Activated T-cell treated with anti-CD3 and anti-CD28 coated beads, Interleukin-2, amount 50 U/mL, for 24 hours (primary cell): ENCODE measurements around the gene TMEM187.

ENCODE experiments used
- DNase-seq: peaks from one replicate; pipeline ENCODE4 v3.0.0-alpha.2; 2020
- H3K27ac Mint-ChIP-seq: 2 replicates; pipeline ENCODE4 v1.8.0; 2020; ENCODE audit warnings: mild to moderate bottlenecking, mixed read lengths
- H3K27me3 Mint-ChIP-seq: 2 replicates; pipeline ENCODE4 v1.8.0; 2020; ENCODE audit warnings: mixed read lengths
- H3K36me3 Mint-ChIP-seq: 2 replicates; pipeline ENCODE4 v1.8.0; 2020; ENCODE audit warnings: low read depth, mixed read lengths
- H3K4me1 Mint-ChIP-seq: 2 replicates; pipeline ENCODE4 v1.8.0; 2020; ENCODE audit warnings: low read depth, mixed read lengths
- H3K4me3 Mint-ChIP-seq: 2 replicates; pipeline ENCODE4 v1.8.0; 2020; ENCODE audit warnings: mild to moderate bottlenecking, moderate library complexity, mixed read lengths
- H3K9me3 Mint-ChIP-seq: 2 replicates; pipeline ENCODE4 v1.8.0; 2020; ENCODE audit warnings: mixed read lengths

Gene TMEM187

GRCh38 chrX:154019061-154019621 lies 46.6 kb downstream of the TMEM187 start:
- H3K36me3 Mint-ChIP-seq: peaks cover 49% of the 10 kb centered on the region
- DNase-seq: peak; percentile 59
- H3K4me3 Mint-ChIP-seq: peak overlapping the region; percentile 87
- H3K27ac Mint-ChIP-seq: peak overlapping the region; percentile 92
- peaks cover 31% of the 10 kb centered on the region for H3K4me1 Mint-ChIP-seq
- peaks cover 17% of the 10 kb centered on the region for H3K27me3 Mint-ChIP-seq
- H3K9me3 Mint-ChIP-seq: no peaks in the 10 kb centered on the region

GRCh38 chrX:154019633-154020528 lies 47.3 kb downstream of the TMEM187 start, which contains the start of gene IRAK1:
Gene IRAK1, minus strand, starts transcription at chrX:154019902. Its CDS starts 90 bp downstream, at chrX:154019812.
- H3K27me3 Mint-ChIP-seq: peaks cover 17% of the 10 kb centered on the region
- H3K4me1 Mint-ChIP-seq: peaks cover 29% of the 10 kb centered on the region
- H3K9me3 Mint-ChIP-seq: no peaks in the 10 kb centered on the region
- peak within 1 kb of the TSS; percentile 87 for H3K4me3 Mint-ChIP-seq
- H3K27ac Mint-ChIP-seq: peak within 1 kb of the TSS; percentile 92
- peaks cover 44% of the 10 kb centered on the region for H3K36me3 Mint-ChIP-seq
- peak; percentile 78 for DNase-seq

GRCh38 chrX:154020536-154021115 lies 48.1 kb downstream of the TMEM187 start:
- peaks cover 18% of the 10 kb centered on the region for H3K27me3 Mint-ChIP-seq
- DNase-seq: no peak
- H3K4me3 Mint-ChIP-seq: peak overlapping the region; percentile 87
- H3K36me3 Mint-ChIP-seq: peaks cover 37% of the 10 kb centered on the region
- peaks cover 22% of the 10 kb centered on the region for H3K4me1 Mint-ChIP-seq
- H3K27ac Mint-ChIP-seq: peak overlapping the region; percentile 92
- H3K9me3 Mint-ChIP-seq: no peaks in the 10 kb centered on the region

GRCh38 chrX:154021131-154021611 lies 48.6 kb downstream of the TMEM187 start:
- peak; percentile 52 for DNase-seq
- H3K36me3 Mint-ChIP-seq: peaks cover 36% of the 10 kb centered on the region
- peaks cover 17% of the 10 kb centered on the region for H3K27me3 Mint-ChIP-seq
- H3K9me3 Mint-ChIP-seq: no peaks in the 10 kb centered on the region
- peaks cover 17% of the 10 kb centered on the region for H3K4me1 Mint-ChIP-seq
- peak overlapping the region; percentile 92 for H3K27ac Mint-ChIP-seq
- H3K4me3 Mint-ChIP-seq: peak overlapping the region; percentile 87

- Mint-ChIP-seq H3K27ac (peak overlapping the region; percentile 61), H3K4me1 (peaks cover 17% of the 10 kb centered on the region), H3K9me3 (no peaks in the 10 kb centered on the region), H3K27me3 (peaks cover 17% of the 10 kb centered on the region), H3K4me3 (no peak overlapping the region), H3K36me3 (peaks cover 32% of the 10 kb centered on the region)
- no peak for DNase-seq
Observed at GRCh38 chrX:154022108-154022507, 49.6 kb downstream of the TMEM187 start.

GRCh38 chrX:154023276-154024000 lies 50.9 kb downstream of the TMEM187 start:
- Mint-ChIP-seq H3K27ac (peak overlapping the region; percentile 54), H3K4me3 (no peak overlapping the region), H3K36me3 (peaks cover 30% of the 10 kb centered on the region), H3K27me3 (peaks cover 22% of the 10 kb centered on the region), H3K9me3 (no peaks in the 10 kb centered on the region), H3K4me1 (peaks cover 15% of the 10 kb centered on the region)
- DNase-seq: no peak

GRCh38 chrX:154024271-154024670 lies 51.7 kb downstream of the TMEM187 start:
- no peak overlapping the region for H3K4me3 Mint-ChIP-seq
- H3K27me3 Mint-ChIP-seq: peaks cover 26% of the 10 kb centered on the region
- DNase-seq: no peak
- peaks cover 32% of the 10 kb centered on the region for H3K36me3 Mint-ChIP-seq
- H3K4me1 Mint-ChIP-seq: peaks cover 15% of the 10 kb centered on the region
- H3K9me3 Mint-ChIP-seq: no peaks in the 10 kb centered on the region
- no peak overlapping the region for H3K27ac Mint-ChIP-seq

GRCh38 chrX:154025230-154025629 lies 52.7 kb downstream of the TMEM187 start:
- no peak overlapping the region for H3K27ac Mint-ChIP-seq
- H3K36me3 Mint-ChIP-seq: peaks cover 40% of the 10 kb centered on the region

GRCh38 chrX:154026136-154027021 lies 53.8 kb downstream of the TMEM187 start:
- H3K36me3 Mint-ChIP-seq: peaks cover 46% of the 10 kb centered on the region
- no peak for DNase-seq
- H3K9me3 Mint-ChIP-seq: no peaks in the 10 kb centered on the region
- H3K27me3 Mint-ChIP-seq: peaks cover 30% of the 10 kb centered on the region
- H3K4me3 Mint-ChIP-seq: no peak overlapping the region
- H3K27ac Mint-ChIP-seq: no peak overlapping the region
- H3K4me1 Mint-ChIP-seq: peaks cover 8% of the 10 kb centered on the region

More at GRCh38 chrX:154025230-154025629, 52.7 kb downstream of the TMEM187 start:
- no peak overlapping the region for H3K4me3 Mint-ChIP-seq
- peaks cover 32% of the 10 kb centered on the region for H3K27me3 Mint-ChIP-seq
- DNase-seq: no peak
- peaks cover 15% of the 10 kb centered on the region for H3K4me1 Mint-ChIP-seq
- no peaks in the 10 kb centered on the region for H3K9me3 Mint-ChIP-seq

GRCh38 chrX:154027022-154027402 lies 54.5 kb downstream of the TMEM187 start:
- DNase-seq: no peak
- Mint-ChIP-seq H3K27ac (no peak overlapping the region), H3K27me3 (peaks cover 36% of the 10 kb centered on the region), H3K4me1 (peaks cover 2% of the 10 kb centered on the region), H3K36me3 (peaks cover 52% of the 10 kb centered on the region), H3K4me3 (no peak overlapping the region), H3K9me3 (no peaks in the 10 kb centered on the region)

- Mint-ChIP-seq H3K9me3 (no peaks in the 10 kb centered on the region), H3K36me3 (peaks cover 58% of the 10 kb centered on the region), H3K4me1 (no peaks in the 10 kb centered on the region), H3K27me3 (peaks cover 43% of the 10 kb centered on the region), H3K27ac (peak overlapping the region; percentile 5), H3K4me3 (no peak overlapping the region)
- no peak for DNase-seq
Observed at GRCh38 chrX:154027986-154028385, 55.4 kb downstream of the TMEM187 start.

- DNase-seq: no peak
- H3K4me3 Mint-ChIP-seq: no peak overlapping the region
- H3K36me3 Mint-ChIP-seq: peaks cover 65% of the 10 kb centered on the region
- H3K4me1 Mint-ChIP-seq: no peaks in the 10 kb centered on the region
- H3K27me3 Mint-ChIP-seq: peaks cover 47% of the 10 kb centered on the region
- H3K27ac Mint-ChIP-seq: peak overlapping the region; percentile 74
- H3K9me3 Mint-ChIP-seq: no peaks in the 10 kb centered on the region
Observed at GRCh38 chrX:154028502-154029184, 56.1 kb downstream of the TMEM187 start.

- peak overlapping the region; percentile 55 for H3K27ac Mint-ChIP-seq
- H3K4me3 Mint-ChIP-seq: no peak overlapping the region
- H3K9me3 Mint-ChIP-seq: no peaks in the 10 kb centered on the region
- peaks cover 2% of the 10 kb centered on the region for H3K4me1 Mint-ChIP-seq
- peaks cover 65% of the 10 kb centered on the region for H3K36me3 Mint-ChIP-seq
- peaks cover 51% of the 10 kb centered on the region for H3K27me3 Mint-ChIP-seq
- DNase-seq: no peak
Observed at GRCh38 chrX:154029439-154029838, 56.9 kb downstream of the TMEM187 start.
